HG02840 (cell line): ENCODE results near the gene KRT83.
"Not testable (repeated sequence)": the region's sequence is repeated elsewhere in the genome, so short reads cannot be mapped to it uniquely, and the experiment has no call there.

Experiments used
- ATAC-seq: cut with Tn5 transposase; IDR thresholded peaks from one replicate; pipeline ENCODE4 v1.9.1; 2021; ENCODE audit warnings: mild to moderate bottlenecking, moderate library complexity, moderate number of reproducible peaks; ENCODE audit not compliant: unreplicated experiment, low FRiP score

The KRT83 gene

DNA sequence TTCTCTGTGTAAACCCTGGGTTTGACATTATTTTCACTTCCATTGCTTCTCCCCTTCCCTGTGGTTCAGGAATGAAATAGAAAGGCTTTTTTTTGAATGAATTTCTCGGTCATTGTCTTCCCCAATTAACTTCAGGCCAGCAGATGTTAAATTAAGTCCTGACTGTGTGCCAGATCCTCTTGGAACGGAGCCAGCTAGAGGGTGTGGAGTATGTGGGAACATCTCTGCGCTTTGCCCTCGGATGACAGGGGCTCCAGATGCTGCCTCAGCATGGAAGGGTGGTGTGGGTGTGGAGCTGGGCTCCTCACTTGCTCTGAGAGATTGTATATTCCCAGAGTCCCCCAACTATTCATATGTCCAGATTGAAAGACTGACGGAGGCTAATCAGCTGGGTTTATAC is 33.0 kb upstream of the KRT83 start:
- ATAC-seq: no peak

DNA sequence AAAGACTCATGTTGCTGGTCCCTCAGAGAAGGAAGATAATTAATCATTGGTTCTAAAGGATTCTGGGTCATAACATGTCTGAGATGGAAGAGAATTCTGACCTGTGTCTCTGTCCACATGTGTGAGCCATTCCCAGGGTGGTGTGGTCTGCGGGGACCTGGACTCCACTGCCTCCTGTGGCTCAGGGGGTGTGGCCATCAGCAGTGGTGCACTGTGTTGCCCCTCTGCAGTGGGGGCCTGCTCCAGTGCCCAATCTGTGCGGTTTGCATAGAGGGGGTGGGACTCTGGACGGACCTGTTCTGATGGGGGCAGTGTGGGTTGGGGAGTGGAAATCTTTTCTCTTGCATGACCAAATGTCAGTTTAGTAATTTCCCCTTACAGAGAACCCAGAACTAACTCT is 32.6 kb upstream of the KRT83 start:
- no peak for ATAC-seq

DNA sequence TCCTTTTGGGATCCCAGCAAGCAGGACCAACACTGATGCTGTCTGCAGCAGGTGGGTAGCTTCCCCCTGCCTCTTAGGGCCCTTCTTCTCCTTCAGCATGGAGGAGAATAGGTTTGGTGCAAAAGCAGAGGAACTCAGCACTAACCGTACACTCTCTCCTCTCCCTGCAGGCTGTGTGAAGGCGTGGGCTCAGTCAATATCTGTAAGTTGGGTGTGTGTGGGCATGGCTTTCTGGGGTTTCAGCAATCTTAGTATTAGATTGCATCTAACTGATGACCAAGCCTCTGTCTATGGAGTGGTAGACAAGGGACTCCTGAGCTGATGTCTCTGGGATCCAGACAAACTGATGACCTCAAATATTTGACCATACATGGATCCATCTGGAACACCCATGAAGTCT is 31.8 kb upstream of the KRT83 start:
- ATAC-seq: no peak

DNA sequence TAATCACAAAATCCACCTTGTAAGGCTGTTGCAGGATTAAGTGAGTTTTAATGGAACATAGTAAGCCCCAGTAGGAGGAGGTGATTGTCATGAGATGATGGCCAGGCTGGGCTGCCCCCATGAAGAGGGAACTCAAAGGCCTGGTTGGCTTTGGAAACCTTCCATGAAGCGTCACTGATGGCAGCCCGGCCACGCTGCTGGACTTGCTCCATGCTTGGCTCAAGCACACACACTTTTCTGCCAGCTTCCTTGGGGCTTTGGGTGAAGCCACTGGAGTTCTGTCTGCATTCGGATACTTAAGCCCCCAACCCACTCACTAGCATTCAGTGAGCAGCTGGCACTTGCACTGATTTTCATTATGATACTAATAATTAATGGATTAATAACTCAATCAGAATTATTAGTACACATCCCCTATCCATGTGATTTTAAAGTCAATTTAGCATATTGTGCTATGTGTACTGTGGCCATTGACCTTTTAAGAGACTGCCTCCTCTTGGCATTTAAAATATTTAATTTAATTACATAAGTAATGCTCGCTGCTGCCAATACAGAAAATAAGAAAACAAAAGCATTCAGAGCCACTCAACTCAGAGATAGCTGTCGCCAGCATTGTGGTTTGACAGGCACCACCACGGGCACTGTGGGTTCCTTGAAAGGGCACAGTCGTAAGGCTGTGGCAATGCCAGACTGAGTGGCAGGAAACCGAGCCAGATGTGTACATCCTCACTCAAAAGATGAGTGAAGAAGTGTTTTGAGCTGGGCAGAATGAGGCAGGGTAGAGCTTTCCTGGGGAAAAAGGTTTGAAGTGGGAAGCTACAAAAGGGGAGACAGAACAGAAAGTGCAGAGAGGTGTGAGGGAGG is 30.2 kb upstream of the KRT83 start:
- ATAC-seq: no peak

DNA sequence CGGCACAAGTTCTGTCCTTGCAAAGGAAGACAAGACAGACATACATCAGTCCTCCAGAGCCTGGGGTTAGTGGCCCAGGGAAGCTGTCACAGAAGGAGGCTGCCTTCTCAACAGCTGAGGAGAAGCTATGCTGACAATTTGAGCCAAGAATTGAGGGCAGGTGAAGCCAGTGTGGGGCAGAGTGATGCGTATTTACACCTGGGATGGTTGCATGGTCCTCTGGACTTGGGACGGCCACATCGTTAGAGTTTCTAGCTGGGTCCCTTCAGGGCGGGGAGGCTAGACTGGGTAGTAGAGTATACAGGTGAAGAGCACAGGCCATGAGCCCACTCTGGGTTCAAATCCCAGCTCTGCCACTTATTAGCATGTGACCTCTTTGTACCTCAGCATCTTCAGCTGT is 29.6 kb upstream of the KRT83 start:
- ATAC-seq: no peak

DNA sequence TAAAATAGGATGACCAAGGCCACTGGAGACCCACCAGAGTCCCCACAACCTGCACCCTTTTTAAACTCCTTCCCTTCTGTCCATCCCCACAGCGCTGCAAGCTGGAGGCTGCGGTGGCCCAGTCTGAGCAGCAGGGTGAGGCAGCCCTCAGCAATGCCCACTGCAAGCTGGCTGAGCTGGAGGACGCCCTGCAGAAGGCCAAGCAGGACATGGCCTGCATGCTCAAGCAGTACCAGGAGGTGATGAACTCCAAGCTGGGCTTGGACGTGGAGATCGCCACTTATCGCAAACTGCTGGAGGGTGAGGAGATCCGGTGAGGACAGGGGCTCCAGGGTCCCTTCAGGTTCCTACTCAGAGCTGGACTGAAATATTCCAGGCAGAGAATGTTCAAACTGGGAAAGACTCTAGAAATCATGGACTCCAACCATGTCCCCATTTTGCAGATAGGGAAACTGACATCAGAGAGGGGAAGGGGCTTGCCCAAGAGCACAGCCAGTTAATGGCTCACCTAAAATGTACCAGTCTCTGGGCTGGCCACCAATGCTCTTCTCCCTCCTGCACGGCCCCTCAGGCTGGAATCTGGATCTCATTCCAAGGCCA is 28.9 kb upstream of the KRT83 start:
- ATAC-seq: no peak

DNA sequence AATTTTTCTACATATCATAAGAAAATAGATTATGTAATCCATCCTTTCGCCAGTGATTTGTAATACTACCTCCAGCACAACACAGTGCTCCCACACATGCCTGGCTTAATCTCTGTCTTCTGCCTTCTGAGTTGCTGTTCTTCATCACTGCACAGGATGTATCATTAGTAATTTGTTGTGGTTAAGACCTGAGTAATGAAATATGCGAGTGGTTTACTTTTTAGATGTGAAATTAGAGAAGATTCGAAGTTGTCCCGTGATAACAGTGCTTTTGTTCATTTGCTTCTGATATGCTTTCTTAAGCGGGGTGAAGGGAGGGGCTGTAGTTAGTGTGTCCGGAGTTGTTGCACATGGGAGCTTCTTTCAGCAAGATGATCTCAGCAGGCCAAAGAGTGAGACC is 28.0 kb upstream of the KRT83 start:
- no peak for ATAC-seq

DNA sequence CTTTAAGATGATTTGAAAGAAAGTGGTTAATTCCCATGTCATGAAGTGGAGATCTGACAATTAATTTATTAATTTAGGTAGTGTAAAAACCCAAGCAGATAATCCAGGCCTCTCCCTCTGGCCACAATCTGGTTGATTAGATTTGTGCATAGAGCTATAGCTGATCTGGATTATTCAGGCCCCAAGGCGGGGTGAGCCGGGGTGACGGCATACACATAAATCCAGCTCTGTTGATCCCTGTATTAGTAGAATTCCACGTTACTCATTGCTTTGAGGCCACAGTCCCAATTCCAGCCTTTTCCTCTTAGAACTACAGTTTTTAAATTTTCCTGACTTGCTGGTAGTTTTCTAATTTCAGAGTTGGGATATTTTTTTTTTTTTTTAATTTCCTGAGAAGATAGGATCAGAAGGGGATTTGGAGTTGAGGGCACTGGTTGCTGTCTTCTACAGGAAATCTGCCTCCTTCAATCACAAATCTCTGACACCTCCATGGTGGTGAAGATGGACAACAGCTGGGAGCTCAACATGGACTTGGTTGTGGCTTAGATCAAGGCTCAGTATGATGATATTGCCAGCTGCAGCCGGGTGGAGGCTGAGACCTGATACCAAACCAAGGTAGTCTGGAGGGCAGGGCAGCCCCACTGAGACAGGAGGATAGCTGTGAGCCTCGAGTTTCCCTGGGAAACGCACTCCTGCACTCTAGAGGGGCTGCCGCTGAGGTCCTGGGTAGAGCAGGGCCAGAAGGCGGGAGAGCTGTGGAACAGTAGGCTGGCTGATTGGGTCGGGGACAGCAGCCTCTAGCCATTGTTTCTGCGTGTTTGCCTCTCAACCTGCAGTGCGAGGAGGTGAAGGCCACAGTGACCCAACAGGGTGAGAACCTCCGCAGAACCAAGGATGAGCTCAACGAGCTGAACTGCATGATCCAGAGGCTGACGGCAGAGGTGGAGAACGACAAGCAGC is 26.6 kb upstream of the KRT83 start:
- no peak for ATAC-seq

DNA sequence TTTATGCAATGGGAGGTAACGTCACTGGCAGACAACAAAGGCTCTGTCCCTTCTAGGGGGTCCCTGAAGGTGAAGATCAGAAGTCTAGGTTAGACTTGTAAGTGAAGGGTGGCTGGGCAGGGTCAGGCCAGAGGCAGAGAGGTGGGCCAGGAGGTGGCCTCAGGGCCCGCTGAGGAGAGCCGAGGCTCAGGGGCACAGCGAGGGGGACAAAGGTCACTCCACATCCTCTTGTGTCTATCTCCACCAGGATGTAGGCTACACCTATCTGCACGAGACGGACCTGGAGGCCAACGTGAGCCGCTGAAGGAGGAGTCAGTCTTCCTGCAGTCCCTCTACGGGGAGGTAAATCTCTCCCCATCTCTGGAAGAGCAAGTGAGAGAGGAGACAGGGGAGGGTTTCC is 25.8 kb upstream of the KRT83 start:
- no peak for ATAC-seq

DNA sequence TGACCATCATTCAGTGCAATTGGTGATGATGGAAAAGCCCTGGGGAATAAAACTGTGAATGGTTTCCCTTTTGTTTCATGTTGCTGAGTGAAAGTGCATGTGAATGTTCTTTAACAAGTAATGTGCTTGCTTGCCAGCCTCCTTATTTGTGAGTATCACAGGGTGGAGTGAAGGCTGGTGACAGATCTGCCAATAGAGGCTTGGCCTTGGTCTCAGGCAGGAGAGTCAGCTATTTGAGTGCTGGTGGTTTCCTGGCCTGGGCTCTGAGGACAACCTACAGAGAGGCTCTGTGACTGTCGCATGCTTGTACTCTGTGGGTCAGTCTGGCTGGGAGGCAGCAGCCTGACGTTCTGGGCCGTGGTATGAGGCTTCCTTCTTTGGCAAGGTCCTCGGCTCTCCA is 25.4 kb upstream of the KRT83 start:
- ATAC-seq: no peak

DNA sequence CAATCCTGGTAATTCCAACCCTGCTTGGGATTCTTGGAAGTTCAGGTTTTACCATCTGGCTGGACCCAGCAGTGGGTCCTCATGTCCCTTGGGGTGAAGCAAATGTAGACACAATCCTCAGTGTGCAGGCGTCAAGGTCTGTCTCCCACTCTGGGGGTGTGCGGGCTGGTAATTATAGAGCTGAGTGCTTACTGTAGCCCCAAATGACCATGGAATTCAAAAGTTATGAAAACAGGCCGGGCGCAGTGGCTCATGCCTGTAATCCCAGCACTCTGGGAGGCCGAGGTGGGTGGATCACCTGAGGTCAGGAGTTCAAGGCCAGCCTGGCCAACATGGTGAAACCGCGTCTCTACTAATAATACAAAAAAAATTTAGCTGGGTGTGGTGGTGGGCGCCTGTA is 23.8 kb upstream of the KRT83 start:
- not testable (repeated sequence) for ATAC-seq

DNA sequence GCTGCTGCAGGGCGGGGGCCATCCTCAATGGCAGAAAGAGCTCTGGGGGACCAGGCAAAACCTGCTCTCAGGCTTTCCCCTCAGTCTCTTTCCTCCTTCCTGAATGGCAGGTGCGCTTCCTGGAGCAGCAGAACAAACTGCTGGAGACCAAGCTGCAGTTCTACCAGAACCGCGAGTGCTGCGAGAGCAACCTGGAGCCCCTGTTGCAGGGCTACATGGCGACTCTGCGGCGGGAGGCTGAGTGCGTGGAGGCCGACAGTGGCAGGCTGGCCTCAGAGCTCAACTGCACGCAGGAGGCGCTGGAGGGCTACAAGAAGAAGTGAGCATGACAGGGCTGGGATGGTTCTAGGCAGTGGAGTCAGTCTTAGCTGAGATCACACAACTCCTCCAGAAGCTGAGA is 22.9 kb upstream of the KRT83 start:
- ATAC-seq: no peak

DNA sequence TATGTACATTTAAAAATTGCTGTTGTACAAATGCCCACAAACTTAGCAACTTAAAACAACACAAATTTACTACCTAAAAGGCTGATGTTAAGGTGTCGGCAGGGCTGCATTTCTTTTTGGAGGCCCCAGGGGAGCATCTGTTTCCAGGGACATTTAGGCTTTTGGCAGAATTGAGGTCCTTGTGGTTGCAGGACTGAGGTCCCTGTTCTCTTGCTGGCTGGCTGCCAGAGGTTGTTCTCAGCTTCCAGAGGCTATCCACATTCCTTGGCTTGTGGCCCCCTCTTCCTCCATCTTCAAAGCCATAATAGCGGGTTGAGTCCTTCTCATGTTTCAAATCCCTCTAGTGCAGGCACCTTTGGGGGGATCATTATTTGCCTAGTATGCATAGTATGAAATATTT is 22.4 kb upstream of the KRT83 start:
- ATAC-seq: no peak

DNA sequence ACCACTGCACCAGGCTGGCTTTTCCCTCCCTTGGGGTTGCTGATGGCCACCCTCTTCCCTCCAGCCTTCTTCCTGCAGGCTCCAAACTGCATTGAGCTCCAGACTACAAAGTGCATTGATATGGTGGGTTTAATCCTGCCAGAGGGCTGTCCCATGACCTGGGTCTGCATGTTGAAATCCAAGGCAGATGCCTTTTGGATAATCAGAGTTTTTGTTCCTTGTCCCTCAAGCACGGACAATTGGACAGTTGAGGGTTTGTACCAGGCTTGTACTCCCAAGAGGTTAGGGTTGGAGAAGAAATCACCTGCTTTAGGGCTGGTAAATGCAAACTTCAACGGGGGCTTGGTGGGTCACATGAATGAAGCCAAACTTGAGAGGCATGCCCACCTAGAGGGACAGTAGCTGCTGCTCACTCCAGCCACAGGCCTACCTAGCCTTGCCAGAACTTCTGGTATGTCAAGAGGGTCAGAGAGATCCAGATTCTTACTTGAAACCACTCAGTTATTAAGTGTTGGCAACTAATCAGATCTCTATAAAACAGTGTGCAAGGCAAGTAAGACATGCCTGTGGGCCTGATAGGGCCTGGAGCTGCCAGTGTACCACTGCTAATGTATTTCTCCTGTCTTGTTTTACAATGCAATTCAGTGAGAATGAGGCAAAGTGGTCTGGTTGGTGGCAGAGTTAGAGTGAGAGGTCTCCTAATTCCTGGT is 21.7 kb upstream of the KRT83 start:
- no peak for ATAC-seq

DNA sequence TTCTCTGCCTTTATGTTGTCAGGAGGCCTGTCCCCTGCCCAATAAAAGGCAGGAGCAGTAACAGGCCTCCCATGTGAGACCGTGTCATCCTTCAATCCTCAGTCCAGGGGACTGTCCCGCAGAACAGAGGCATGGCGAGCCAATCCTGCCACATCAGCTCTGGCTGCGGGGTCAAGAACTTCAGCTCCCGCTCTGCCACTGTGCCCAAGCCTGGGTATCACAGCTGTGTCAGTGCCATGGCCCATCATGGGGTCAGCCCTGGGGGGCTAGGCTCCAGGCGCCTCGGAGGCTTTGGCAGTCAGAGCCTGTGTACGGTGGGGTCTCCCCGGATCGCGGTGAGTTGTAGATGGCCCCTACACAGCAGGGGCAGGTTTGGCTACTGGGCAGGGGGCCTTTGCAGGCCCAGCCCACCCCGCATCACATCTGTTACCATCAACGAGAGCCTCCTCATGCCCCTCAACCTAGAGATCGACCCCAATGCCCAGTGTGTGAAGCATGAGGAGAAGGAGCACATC is 19.9 kb upstream of the KRT83 start:
- no peak for ATAC-seq

DNA sequence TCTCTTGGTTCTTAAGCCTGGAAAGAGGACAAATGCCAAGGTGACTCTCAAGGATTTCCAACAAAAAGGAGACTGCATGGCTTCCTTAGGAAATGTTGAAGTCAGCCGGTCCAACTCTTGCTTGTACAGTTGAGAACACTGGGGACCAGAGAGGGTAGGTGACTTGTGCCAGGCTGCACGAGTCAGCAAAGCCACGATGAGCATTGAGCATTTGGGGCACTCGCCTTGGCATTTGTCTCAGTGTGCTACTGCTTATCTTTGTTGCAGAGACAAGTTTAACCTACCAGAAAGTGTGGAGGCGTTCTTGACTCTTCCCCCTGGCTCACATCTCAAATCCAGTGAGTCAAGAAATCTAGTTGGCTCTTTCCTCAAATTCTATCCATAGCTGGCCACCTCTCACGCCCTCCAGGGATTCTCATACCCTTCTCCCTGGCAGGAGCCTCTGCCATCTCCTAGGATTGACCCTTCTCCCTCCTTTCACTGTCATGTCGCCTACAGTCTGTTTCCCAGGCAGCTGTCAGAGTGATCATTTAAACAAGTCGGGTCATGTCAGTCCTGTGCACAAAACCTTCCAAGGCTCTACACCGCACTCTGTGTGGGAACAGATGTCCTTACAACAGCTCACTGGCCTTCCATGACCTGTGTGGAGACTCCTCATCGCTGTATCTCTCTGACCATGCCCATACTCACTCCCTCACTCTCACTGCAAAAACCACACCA is 17.2 kb upstream of the KRT83 start:
- ATAC-seq: no peak

DNA sequence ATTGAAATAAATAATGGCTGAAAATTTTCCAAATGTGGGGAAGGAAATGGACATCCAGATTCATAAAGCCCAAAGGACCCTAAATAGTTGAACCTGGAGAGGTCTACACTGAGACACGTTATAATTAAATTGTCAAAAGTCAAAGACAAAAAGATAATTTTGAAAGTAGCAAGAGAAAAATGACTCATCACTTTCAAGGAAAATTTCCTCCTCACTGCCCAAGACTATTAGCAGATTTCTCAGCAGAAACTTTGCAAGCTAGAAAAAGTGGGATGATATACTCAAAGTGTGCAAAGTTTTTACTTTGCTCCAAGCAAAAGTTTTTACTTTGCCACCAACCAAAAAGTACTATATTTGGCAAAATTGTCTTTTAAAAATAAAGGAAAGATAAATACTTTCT is 15.9 kb upstream of the KRT83 start:
- no peak for ATAC-seq

DNA sequence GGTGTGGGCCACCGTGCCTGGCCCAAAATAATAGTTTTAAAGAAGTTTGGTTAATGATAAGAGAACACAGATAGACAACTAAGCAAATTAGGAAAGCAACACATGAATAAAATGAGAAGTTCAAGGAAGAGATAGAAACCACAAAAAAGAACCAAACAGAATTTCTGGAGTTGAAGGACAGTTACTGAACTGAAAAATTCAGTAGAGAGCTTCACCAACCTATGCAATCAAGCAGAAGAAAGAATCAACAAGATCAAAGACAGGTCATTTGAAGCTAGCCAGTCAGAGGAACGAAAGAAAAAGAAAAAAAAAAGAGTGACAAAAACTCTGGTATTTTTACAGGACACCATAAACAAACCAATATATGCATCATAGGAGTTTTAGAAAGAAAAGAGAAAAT is 15.4 kb upstream of the KRT83 start:
- no peak for ATAC-seq

DNA sequence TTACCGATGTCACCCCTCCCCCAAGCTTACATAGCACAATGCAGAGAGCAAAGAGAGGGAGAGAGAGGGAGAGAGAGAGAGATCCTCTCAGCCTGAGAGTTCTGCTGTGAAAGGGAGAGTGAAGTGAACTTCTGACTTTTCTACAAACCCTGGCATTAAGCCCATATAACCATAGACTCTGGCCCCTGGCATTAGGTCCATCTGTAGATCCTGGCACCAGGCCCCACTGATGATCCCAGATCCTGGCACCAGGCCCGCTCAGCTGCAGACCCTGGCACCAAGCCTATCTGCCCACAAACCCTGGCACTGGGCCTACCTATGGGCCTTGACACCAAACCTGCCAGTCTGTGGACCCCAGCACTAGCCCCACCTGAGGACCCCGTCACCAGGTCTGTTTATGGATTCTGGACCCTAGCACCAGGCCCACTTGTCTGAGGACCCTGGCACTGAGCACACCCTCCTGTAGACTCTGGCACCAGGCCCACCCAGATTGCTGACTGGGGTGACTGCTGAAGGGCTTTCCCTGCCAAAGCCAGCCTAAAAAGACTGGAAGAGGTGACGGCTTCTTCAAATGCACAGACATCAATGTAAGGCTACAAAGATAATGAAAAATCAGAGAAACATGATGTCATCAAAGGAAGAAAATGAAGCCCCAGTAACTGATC is 14.5 kb upstream of the KRT83 start:
- no peak for ATAC-seq
